GM12878 (cell line): Measurements from ENCODE around the gene P3H2. TPM values are rescaled to one million over a fixed set of nuclear protein-coding genes. Genes with fewer than 3 reads are reported as not detected.

Experiments used
- ATAC-seq: fragments of 200-7000 bp; cut with Tn5 transposase; 3 replicates; pipeline ENCODE4 v1.9.1; 2020; ENCODE audit warnings: mild to moderate bottlenecking, moderate library complexity
- BruUV-seq: library from RNA; stranded (reverse); fragments of 400-500 nt; replicated peaks from 2 replicates; lab custom pipeline; 2021; lab: Mats Ljungman, UMichigan
- CTCF ChIA-PET: fragments of 300-600 bp; sonication (Branson Sonifier 250); formaldehyde crosslinking; extraction: SDS; loops from one replicate; lab custom pipeline; 2021; ENCODE audit warnings: inconsistent platforms; lab: Yijun Ruan, JAX
- POLR2A ChIA-PET: fragments of 350-600 bp; formaldehyde crosslinking; extraction: SDS; loops from one replicate; lab custom pipeline; 2021; ENCODE audit warnings: inconsistent platforms; lab: Charles Lee
- RAD21 ChIA-PET: fragments of 300-600 bp; sonication (Branson Sonifier 250); formaldehyde crosslinking; loops from one replicate; lab custom pipeline; 2023; ENCODE audit warnings: antibody characterized with exemption; ENCODE audit not compliant: unreplicated experiment; lab: Charles Lee
- SMC1A ChIA-PET: fragments of 300-600 bp; sonication (Branson Sonifier 250); formaldehyde crosslinking; loops from one replicate; lab custom pipeline; 2023; ENCODE audit not compliant: unreplicated experiment, uncharacterized antibody; lab: Charles Lee
- DNase-seq: peaks from one replicate; pipeline ENCODE4 v3.0.0-alpha.2; 2011; ENCODE audit warnings: low read depth, low spot score
- FAIRE-seq: peaks from 3 replicates; lab custom pipeline; 2011; peaks lifted over from hg19 to GRCh38; lab: Jason Lieb, UNC
- H2AFZ ChIP-seq: 2 replicates; pipeline ENCODE4 v1.6.0; 2011; ENCODE audit warnings: low read depth, low read length, control low read depth; ENCODE audit not compliant: control insufficient read depth
- H3K27ac ChIP-seq: 2 replicates; pipeline ENCODE4 v1.5.1; 2011; ENCODE audit warnings: control low read depth; ENCODE audit not compliant: control insufficient read depth, insufficient read depth
- H3K27me3 ChIP-seq, 2 experiments: replicated peaks in 1 of 2; 2 replicates each; pipeline versions ENCODE4 v1.6.0 to v1.6.1; 2011; ENCODE audit warnings: low read length in 1 of 2; ENCODE audit not compliant: control insufficient read depth in 2 of 2, insufficient read depth in 2 of 2
- H3K36me3 ChIP-seq, 2 experiments: 2 replicates each; pipeline ENCODE4 v1.5.1; 2011; ENCODE audit warnings: low read length in 1 of 2; ENCODE audit not compliant: control insufficient read depth in 2 of 2, insufficient read depth in 2 of 2
- H3K4me1 ChIP-seq: 2 replicates; pipeline ENCODE4 v1.6.1; 2011; ENCODE audit warnings: mild to moderate bottlenecking, low read length, moderate library complexity, mixed read lengths; ENCODE audit not compliant: control insufficient read depth, insufficient read depth
- H3K4me2 ChIP-seq: 2 replicates; pipeline ENCODE4 v1.6.0; 2011; ENCODE audit warnings: control low read depth; ENCODE audit not compliant: control insufficient read depth, insufficient read depth
- H3K4me3 ChIP-seq: fragments of 200-600 bp; sonication (generic); 2 replicates; pipeline ENCODE4 v1.5.1; 2016
- H3K79me2 ChIP-seq: 2 replicates; pipeline ENCODE4 v1.6.0; 2011; ENCODE audit warnings: low read length; ENCODE audit not compliant: control insufficient read depth, insufficient read depth
- H3K9ac ChIP-seq: 2 replicates; pipeline ENCODE4 v1.8.0; 2011; ENCODE audit warnings: low read length, control low read depth, mixed read lengths; ENCODE audit not compliant: control insufficient read depth, insufficient read depth
- H3K9me3 ChIP-seq: replicated peaks from 3 replicates; pipeline ENCODE4 v1.5.1; 2011; ENCODE audit warnings: mild to moderate bottlenecking, low read length; ENCODE audit not compliant: control insufficient read depth, insufficient read depth
- H4K20me1 ChIP-seq: 2 replicates; pipeline ENCODE4 v1.6.0; 2011; ENCODE audit not compliant: control insufficient read depth, insufficient read depth
- ATF7 ChIP-seq: fragments of 450-650 bp; IDR thresholded peaks from 2 replicates; pipeline ENCODE4 v1.6.1; 2016; ENCODE audit warnings: low read depth, mild to moderate bottlenecking
- BCL11A ChIP-seq: IDR thresholded peaks from 2 replicates; pipeline ENCODE4 v1.6.1; 2011; ENCODE audit warnings: low read depth, low read length
- BMI1 ChIP-seq: fragments of 450-650 bp; IDR thresholded peaks from 2 replicates; pipeline ENCODE4 v1.6.1; 2016; ENCODE audit warnings: mild to moderate bottlenecking, moderate library complexity, borderline replicate concordance
- CHD4 ChIP-seq: fragments of 200-600 bp; sonication (generic); IDR thresholded peaks from 2 replicates; pipeline ENCODE4 v1.6.1; 2016; ENCODE audit warnings: mild to moderate bottlenecking
- MTA2 ChIP-seq: fragments of 450-650 bp; IDR thresholded peaks from 2 replicates; pipeline ENCODE4 v1.6.1; 2016; ENCODE audit warnings: low read depth, mild to moderate bottlenecking, moderate library complexity
- MYB ChIP-seq: fragments of 150-350 bp; IDR thresholded peaks from 2 replicates; pipeline ENCODE4 v1.6.1; 2014; ENCODE audit warnings: mild to moderate bottlenecking, low read depth, low read length, borderline replicate concordance
- POLR2AphosphoS2 ChIP-seq: IDR thresholded peaks from 2 replicates; pipeline ENCODE4 v1.6.1; 2011; ENCODE audit warnings: low read depth, mild to moderate bottlenecking, low read length, improper control_type of control experiment, moderate library complexity
- SMAD5 ChIP-seq: IDR thresholded peaks from 2 replicates; pipeline ENCODE4 v1.6.1; 2016; ENCODE audit warnings: antibody characterized with exemption, low read depth
- SREBF2 ChIP-seq: IDR thresholded peaks from 2 replicates; pipeline ENCODE4 v1.6.1; 2012; ENCODE audit warnings: mild to moderate bottlenecking, low read length
- TCF7 ChIP-seq: IDR thresholded peaks from 2 replicates; pipeline ENCODE4 v1.6.1; 2014; ENCODE audit warnings: antibody characterized with exemption, borderline replicate concordance
- WGBS: methylation state at CpG from one replicate; pipeline ENCODE4 v1.1.6; 2016; ENCODE audit warnings: low lambda C conversion rate; ENCODE audit not compliant: insufficient replicate concordance, insufficient coverage; ENCODE audit errors: missing lambda C conversion rate; 5-methylcytosine and 5-hydroxymethylcytosine counted together
- in situ Hi-C: fragments of 300-500 bp; cut with MboI; formaldehyde crosslinking; loops from 9 replicates; pipeline ENCODE4 v1.14.3; 2018; ENCODE audit warnings: mixed read lengths
- intact Hi-C: fragments of 100-400 bp; cut with micrococcal nuclease; formaldehyde crosslinking; loops from one replicate; pipeline ENCODE4 v1.14.2; 2022; ENCODE audit not compliant: unreplicated experiment
- polyA plus RNA-seq, 11 experiments: library from polyadenylated mRNA; depleted of rRNA in 4 of 11; unstranded in 6 of 11; stranded (reverse) in 5 of 11; fragments of >200 nt; fragmentation: Nextera tagmentation in 4 of 11; fragmentation: Illumina TruSeq in 1 of 11; extraction: Ambion mirVana in 4 of 11; extraction: Trizol in 1 of 11; gene quantifications; 1 replicate in 1 of 11; 2 replicates in 10 of 11; pipeline versions ENCODE4 v1.2.1 to v1.2.3, GENCODE V29; 2011 to 2016; ENCODE audit warnings: inconsistent platforms in 2 of 11, missing spikeins in 2 of 11, low read depth in 1 of 11
- total RNA-seq, 4 experiments: library from RNA; depleted of rRNA in 3 of 4; stranded (reverse); fragments of >200 nt in 3 of 4; fragmentation: Illumina TruSeq in 1 of 4; extraction: Trizol in 1 of 4; gene quantifications; 2 replicates each; pipeline versions ENCODE4 v1.2.1 to v1.2.3, GENCODE V29; 2013 to 2021

The P3H2 gene
- total and polyA plus RNA-seq, 10 of the 15 experiments (the other 5 are each of a cell fraction or from before 2014, with no cell fraction given), result 27.0 to 97.6 (median 83.2) TPM

- Histone ChIP-seq H3K27me3 (no peaks in the 10 kb centered on the region), H3K9me3 (no peaks in the 10 kb centered on the region), H2AFZ (no peak overlapping the region), H3K4me1 (no peaks in the 10 kb centered on the region), H3K9ac (no peak overlapping the region), H3K4me3 (no peak overlapping the region), H3K36me3 (no peaks in the 10 kb centered on the region), H4K20me1 (no peaks in the 10 kb centered on the region), H3K79me2 (peaks cover 2% of the 10 kb centered on the region), H3K4me2 (no peak overlapping the region), H3K27ac (no peak overlapping the region)
- ATAC-seq, result no peak
- RAD21 ChIA-PET, result interaction anchor here (0.6 to 2.1 kb wide), 7 partner anchors 11 to 93 kb away, joined by 3 to 8 read pairs (median 3); no protein-coding TSS in a partner anchor
- no peak for TF ChIP-seq SMAD5
- no peak for TF ChIP-seq BMI1
- no peak for TF ChIP-seq ATF7
- TF ChIP-seq TCF7, result no peak
- TF ChIP-seq SREBF2, result no peak
- TF ChIP-seq CHD4, result no peak
- TF ChIP-seq MYB, result no peak
- TF ChIP-seq BCL11A, result no peak
- no peak for TF ChIP-seq MTA2
- TF ChIP-seq POLR2AphosphoS2, result no peak
- FAIRE-seq, result no peak
- CTCF ChIA-PET, result interaction anchor here (1.0 kb wide), 1 partner anchor 14 kb away, joined by 4 read pairs; no protein-coding TSS in a partner anchor
- in situ Hi-C loops, result no loop called here
- SMC1A ChIA-PET, result interaction anchor here (0.7 to 3.3 kb wide), 9 partner anchors 10 to 105 kb away, joined by 3 to 14 read pairs (median 3); no protein-coding TSS in a partner anchor
- BruUV-seq, result no TSS peak
- POLR2A ChIA-PET, result interaction anchor here (1.3 to 1.6 kb wide), 2 partner anchors 10 to 68 kb away, joined by 3 to 4 read pairs; no protein-coding TSS in a partner anchor
- 0% methylated on average over 1 of the region's 1 CpG for WGBS
- DNase-seq, result no peak
- intact Hi-C loops, result no loop called here
These were observed 14.8 kb downstream of the P3H2 start for GRCh38 chr3:190105876-190106275.
